Stimulated activated CD4-positive, alpha-beta T cell treated with anti-CD3 and anti-CD28 coated beads, TNF-alpha, amount 100 ng/mL, for 1 hour (primary cell): ENCODE data around the gene ATG13.
"Not testable (repeated sequence)": the region's sequence is repeated elsewhere in the genome, so short reads cannot be mapped to it uniquely, and the experiment has no call there.

Source experiments
- DNase-seq, 3 donors: peaks; one replicate each; pipeline ENCODE4 v3.0.0-alpha.2; 2020; ENCODE audit warnings: low read depth in 3 of 3, low spot score in 1 of 3

ATG13 gene

GRCh38 chr11:46642627-46643335, 25.4 kb downstream of the ATG13 start:
- DNase-seq = no peak

GRCh38 chr11:46643531-46643930, 26.2 kb downstream of the ATG13 start:
- DNase-seq = no peak

- DNase-seq = no peak
These were observed 26.6 kb downstream of the ATG13 start for GRCh38 chr11:46643986-46644385.

- no peak for DNase-seq
These were observed 31.9 kb downstream of the ATG13 start for GRCh38 chr11:46649180-46649738.

GRCh38 chr11:46655631-46656030, 38.3 kb downstream of the ATG13 start:
- no peak for DNase-seq

GRCh38 chr11:46657186-46657585, 39.8 kb downstream of the ATG13 start:
- DNase-seq = no peak

- DNase-seq = no peak
These were observed 40.9 kb downstream of the ATG13 start for GRCh38 chr11:46658259-46658658.

- DNase-seq = no peak
These were observed 42.6 kb downstream of the ATG13 start for GRCh38 chr11:46659908-46660307.

GRCh38 chr11:46661836-46662235, 44.5 kb downstream of the ATG13 start:
- DNase-seq = no peak

GRCh38 chr11:46662366-46662765, 45.0 kb downstream of the ATG13 start:
- DNase-seq = no peak

- no peak for DNase-seq
These were observed 46.1 kb downstream of the ATG13 start for GRCh38 chr11:46663277-46663940.

GRCh38 chr11:46664612-46665011, 47.3 kb downstream of the ATG13 start:
- DNase-seq = no peak

GRCh38 chr11:46665356-46665755, 48.0 kb downstream of the ATG13 start:
- DNase-seq = no peak

GRCh38 chr11:46666516-46666915, 49.2 kb downstream of the ATG13 start:
- no peak for DNase-seq

- no peak for DNase-seq
These were observed 49.7 kb downstream of the ATG13 start for GRCh38 chr11:46667043-46667481.

- DNase-seq = no peak
These were observed 51.2 kb downstream of the ATG13 start for GRCh38 chr11:46668480-46669085.

GRCh38 chr11:46669711-46670139, 52.4 kb downstream of the ATG13 start:
- no peak for DNase-seq

GRCh38 chr11:46670521-46670920, 53.2 kb downstream of the ATG13 start:
- DNase-seq = not testable (repeated sequence)

GRCh38 chr11:46671958-46672315, 54.6 kb downstream of the ATG13 start:
- DNase-seq = no peak

GRCh38 chr11:46672381-46672839, 55.1 kb downstream of the ATG13 start:
- no peak for DNase-seq

GRCh38 chr11:46673713-46674462, 56.5 kb downstream of the ATG13 start:
- DNase-seq = no peak
